Activated CD8-positive, alpha-beta memory T cell treated with anti-CD3 and anti-CD28 coated beads, Interleukin-2, amount 50 U/mL, for 1 hour (primary cell): ENCODE results near the gene GTF2IRD1.
"Not testable (repeated sequence)": the region's sequence is repeated elsewhere in the genome, so short reads cannot be mapped to it uniquely, and the experiment has no call there.

ENCODE experiments used
- DNase-seq: peaks from one replicate; pipeline ENCODE4 v3.0.0-alpha.2; 2020; ENCODE audit errors: extremely low read depth

The GTF2IRD1 gene

GRCh38 chr7:74512762-74513161, 59.1 kb downstream of the GTF2IRD1 start:
- DNase-seq = no peak

DNA sequence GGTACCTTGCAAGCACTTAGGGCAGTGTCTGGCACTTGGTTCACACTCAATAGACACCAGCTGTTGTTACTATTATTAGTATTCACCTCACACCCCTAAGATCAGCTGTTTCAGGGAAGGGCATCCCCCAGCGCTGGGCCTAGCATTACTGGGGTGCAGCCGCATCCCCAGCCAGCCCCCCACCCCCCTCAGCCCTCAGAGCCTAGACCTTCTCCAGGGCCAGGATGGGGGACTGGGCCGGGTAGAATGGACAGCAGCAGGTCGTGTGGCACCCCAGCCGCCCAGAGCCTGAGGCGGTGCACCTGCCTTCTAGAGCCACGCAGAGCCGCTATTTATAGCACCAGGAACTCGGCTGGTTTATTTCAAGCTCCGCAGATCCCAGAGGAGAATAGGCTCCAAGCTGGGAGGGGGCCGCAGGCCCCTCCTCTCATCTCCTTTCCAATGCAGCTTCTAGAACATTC, 60.5 kb downstream of the GTF2IRD1 start:
- no peak for DNase-seq

DNA sequence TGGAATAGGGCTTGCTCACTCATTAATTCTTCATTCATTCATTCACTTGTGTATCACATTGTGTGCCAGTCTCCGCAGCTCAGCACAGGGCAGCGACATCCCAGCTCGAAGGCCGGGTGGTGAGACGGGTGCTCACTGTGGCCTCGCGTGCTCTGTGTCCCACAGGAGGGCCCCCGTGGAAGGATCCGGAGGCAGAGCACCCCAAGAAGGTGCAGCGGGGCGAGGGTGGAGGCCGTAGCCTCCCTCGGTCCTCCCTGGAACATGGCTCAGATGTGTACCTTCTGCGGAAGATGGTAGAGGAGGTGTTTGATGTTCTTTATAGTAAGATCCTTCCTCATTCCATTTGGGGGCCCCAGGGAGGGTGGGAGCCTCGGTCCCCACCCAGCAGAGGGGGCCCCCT, 61.6 kb downstream of the GTF2IRD1 start:
- no peak for DNase-seq

DNA sequence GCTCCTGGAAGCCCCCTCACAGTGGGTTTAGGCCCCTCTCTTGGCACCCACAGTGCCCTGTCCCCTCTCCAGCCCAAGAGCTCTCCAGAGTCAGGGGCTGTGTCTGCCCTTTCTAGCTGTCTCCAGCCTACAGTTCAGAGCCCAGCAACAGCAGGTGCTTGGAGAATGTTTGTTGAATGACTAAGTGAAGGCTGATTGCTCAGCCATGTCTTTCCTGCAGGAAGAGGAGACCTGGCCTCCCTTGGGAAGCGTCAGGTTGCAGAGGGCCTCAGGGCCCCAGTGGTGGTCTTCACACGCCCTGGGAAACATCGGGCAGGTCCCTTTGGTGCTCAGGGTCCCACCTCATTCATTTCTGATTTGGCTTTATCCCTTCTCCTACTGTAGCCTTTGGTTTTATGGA, 62.5 kb downstream of the GTF2IRD1 start:
- DNase-seq = no peak

- DNase-seq = no peak
Measured at GRCh38 chr7:74518041-74518440, 64.3 kb downstream of the GTF2IRD1 start.

DNA sequence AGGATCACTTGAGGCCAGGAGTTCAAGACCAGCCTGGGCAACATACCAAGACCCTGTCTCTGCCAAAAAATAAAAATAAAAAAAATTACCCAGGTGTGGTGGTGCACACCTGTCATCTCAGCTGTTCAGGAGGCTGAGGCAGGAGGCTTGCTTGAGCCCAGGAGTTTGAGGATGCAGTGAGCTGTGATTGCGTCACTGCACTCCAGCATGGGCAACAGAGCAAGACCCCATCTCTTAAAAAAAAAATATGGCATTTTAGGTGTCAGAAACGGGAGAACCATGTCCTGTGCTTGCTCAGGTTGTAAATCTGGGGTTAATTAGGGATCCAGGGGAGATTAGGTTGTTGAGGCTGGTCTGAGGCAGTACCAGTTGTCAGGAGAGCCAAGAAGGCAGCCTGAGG, 64.9 kb downstream of the GTF2IRD1 start:
- DNase-seq = no peak

- no peak for DNase-seq
Measured at GRCh38 chr7:74519395-74519794, 65.7 kb downstream of the GTF2IRD1 start.

- no peak for DNase-seq
Measured at GRCh38 chr7:74521855-74522254, 68.1 kb downstream of the GTF2IRD1 start.

DNA sequence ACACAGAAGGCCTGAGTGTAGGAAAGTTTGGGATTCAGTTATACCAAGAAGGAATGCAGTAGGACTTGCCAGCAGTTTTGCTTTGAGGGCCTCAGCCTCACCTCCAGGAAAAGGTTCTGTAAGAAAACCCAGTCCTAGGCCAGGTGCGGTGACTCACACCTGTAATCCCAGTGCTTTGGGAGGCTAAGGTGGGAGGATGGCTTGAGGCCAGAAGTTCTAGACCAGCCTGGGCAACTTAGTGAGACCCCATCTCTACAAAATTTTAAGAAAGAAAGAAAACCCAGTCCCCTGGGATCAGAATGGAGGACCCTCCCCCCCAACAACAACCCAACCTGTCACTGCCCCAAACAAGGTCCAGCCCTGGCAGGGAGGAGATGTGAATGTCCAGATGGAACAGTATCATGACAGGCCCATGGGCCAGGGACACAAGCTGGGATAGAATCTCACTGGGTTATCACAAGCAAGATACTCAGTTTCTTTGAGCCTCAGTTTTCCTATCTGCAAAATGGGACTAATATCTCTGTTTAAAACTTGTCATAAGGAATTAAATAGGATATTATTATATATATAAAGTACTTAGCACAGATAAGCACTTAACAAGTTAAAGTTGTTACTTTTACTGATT, 68.7 kb downstream of the GTF2IRD1 start:
- DNase-seq = no peak

GRCh38 chr7:74523015-74523414, 69.3 kb downstream of the GTF2IRD1 start:
- DNase-seq = no peak

GRCh38 chr7:74525140-74525539, 71.4 kb downstream of the GTF2IRD1 start:
- no peak for DNase-seq

DNA sequence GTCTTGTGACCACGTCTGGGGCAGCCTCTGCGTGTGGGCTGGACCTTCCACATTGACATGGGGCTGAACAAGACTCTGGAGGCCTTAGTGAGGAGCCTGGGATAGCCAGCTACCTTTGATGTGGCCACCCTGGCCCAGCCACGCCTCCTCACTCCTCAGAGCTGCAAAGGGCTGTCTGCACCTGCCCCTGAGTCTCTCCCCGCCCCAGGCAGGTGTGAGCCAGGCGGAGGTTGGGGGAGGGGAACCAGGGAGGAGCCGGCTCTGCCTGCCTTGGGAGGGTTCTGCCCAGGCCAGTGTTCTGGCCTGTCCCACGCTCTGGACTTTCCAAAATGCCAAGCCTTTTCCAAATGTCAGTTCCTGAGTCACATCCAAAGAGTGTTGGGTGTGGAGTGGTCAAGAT, 72.2 kb downstream of the GTF2IRD1 start:
- DNase-seq = no peak

DNA sequence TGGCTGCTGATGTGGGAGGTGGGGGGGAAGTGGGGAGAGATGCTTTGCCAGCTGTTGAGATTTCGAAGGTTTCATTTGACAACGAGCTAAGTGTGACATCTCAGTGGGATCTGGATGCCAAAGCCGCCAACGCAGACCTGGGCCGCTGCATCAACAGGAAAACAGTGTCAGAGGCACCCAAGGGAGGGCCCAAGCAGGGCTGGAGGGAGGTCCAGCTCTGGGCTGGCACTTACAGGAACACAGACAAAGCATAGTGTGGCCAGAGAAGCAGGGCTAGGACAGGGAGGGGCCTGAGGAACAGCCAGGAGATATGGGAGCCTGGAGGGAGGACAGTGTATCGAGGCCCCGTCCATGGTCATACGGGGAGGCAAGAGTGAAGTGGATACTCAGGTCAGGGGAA, 73.1 kb downstream of the GTF2IRD1 start:
- DNase-seq = no peak

DNA sequence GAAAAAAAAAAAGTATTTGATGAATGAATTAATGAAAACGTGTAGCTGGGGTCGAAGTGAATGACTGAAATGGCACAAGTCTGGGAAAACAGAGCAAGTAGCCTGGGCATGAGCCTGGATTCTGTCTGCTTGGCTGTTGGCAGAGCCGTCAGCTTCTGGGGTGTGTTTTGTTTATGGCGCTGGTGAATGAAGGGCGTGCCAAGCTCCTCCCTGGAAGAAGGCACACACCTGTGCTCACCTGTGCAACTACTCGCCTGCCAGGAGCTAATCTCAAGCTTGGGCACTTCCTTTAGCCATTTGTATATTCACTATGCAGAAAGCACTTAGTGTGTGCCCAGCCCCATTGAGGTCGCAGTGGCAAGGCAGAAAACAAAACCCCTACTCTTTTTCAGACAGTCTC, 74.1 kb downstream of the GTF2IRD1 start:
- no peak for DNase-seq

- not testable (repeated sequence) for DNase-seq
Measured at GRCh38 chr7:74528773-74529172, 75.1 kb downstream of the GTF2IRD1 start.

DNA sequence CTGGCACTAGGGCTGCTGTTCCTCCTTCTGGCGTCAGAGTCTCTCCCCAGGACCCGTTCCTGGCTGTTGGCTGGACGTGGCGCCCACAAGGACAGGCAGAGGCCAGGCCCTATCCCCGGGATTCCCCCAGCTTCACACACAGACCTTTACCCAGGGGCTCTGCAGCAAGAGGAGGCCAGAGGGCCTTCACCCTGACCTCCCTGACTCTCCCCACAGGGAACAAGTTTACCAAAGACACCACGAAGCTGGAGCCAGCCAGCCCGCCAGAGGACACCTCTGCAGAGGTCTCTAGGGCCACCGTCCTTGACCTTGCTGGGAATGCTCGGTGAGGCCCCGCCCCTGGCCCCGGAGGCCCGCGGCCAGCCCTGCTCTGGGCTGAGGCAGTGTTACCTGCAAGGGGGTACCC, 82.2 kb downstream of the GTF2IRD1 start:
- no peak for DNase-seq

DNA sequence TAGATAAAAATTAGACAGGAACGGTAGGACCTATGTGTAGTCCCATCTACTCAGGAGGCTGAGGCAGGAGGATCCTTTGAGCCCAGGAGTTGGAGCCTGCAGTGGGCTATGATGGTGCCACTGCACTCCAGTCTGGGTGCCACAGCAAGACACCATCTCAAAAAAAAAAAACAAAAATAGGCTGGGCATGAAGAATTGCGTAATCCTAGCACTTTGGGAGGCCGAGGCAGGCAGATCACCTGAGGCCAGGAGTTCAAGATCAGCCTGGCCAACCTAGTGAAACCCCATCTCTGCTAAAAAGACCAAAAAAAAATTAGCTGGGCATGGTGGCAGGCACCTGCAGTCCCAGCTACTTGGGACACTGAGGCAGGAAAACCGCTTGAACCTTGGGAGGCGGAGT, 88.2 kb downstream of the GTF2IRD1 start:
- not testable (repeated sequence) for DNase-seq

DNA sequence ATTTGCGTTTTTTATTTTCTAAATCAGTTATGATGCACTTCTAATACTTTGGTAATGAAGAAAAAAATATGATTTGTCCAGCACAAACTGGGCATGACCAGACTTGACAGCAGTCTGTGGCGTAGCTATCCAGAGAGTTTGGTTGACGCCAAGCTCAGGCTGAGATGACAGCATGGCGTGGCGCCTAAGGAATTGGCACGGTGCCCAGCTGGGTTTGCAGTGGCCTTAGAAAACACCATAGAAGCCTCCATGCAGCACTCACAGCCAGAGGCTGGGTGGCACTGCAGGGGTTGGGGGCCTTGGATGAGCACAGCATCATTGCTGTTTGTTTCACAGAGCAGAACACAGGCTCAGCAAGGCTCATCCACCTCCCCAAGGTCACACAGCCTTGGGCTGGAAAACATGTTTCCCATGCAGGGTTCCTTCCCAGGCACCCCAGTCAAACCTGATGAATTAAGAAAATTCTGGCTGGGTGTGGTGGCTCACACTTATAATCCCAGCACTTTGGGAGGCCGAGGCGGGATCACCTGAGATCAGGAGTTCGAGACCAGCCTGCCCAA, 88.9 kb downstream of the GTF2IRD1 start:
- DNase-seq = no peak

GRCh38 chr7:74544706-74545469, 91.2 kb downstream of the GTF2IRD1 start:
- no peak for DNase-seq

- DNase-seq = no peak
Measured at GRCh38 chr7:74545921-74546320, 92.2 kb downstream of the GTF2IRD1 start.

GRCh38 chr7:74553596-74554012, 99.9 kb downstream of the GTF2IRD1 start:
- not testable (repeated sequence) for DNase-seq

DNA sequence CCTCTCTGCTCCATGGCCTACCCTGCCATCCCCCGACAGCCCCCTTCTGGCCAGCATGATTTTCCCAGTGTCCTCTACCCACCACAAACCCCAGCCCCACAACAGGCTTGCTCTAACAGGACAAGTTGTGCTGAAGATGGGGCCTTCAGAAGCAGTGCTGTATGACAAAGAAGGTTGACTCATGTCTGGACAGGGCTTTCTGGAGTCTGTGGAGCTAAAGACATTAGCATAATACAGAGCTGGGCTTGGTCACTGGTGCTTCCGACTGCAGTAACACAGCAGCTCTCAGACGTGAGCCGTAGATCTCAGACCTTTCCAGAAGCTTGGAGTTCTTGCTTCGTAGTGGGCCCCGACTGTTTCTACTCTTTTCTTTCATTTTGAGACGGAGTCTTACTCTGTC, 100.5 kb downstream of the GTF2IRD1 start:
- no peak for DNase-seq

GRCh38 chr7:74560086-74560719, 106.5 kb downstream of the GTF2IRD1 start:
- no peak for DNase-seq
